SJSA1 (cell line): Measurements from ENCODE around the gene MAGI3. TPM values are rescaled to one million over a fixed set of nuclear protein-coding genes. Genes with fewer than 3 reads are reported as not detected.
"Not testable (repeated sequence)": the region's sequence is repeated elsewhere in the genome, so short reads cannot be mapped to it uniquely, and the experiment has no call there.

ENCODE experiments used
- DNase-seq, 2 experiments: peaks; one replicate each; pipeline ENCODE4 v3.0.0-alpha.2; 2015 to 2020; ENCODE audit warnings: low spot score in 2 of 2, low read depth in 1 of 2
- H3K27ac ChIP-seq: fragments of 250-450 bp; sonication (Bioruptor Pico); 2 replicates; pipeline ENCODE4 v1.5.1; 2020; ENCODE audit warnings: mild to moderate bottlenecking, moderate library complexity
- H3K27me3 ChIP-seq: fragments of 250-450 bp; sonication (Bioruptor Pico); replicated peaks from 2 replicates; pipeline ENCODE4 v1.5.1; 2020; ENCODE audit warnings: mild to moderate bottlenecking, moderate library complexity
- H3K36me3 ChIP-seq: fragments of 250-450 bp; sonication (Bioruptor Pico); 2 replicates; pipeline ENCODE4 v1.5.1; 2020; ENCODE audit warnings: mild to moderate bottlenecking
- H3K4me1 ChIP-seq: fragments of 250-450 bp; sonication (Bioruptor Pico); replicated peaks from 2 replicates; pipeline ENCODE4 v1.6.1; 2021; ENCODE audit warnings: mild to moderate bottlenecking
- H3K4me3 ChIP-seq: fragments of 250-450 bp; sonication (Bioruptor Pico); 2 replicates; pipeline ENCODE4 v1.5.1; 2020; ENCODE audit warnings: mild to moderate bottlenecking
- H3K9me3 ChIP-seq: fragments of 250-450 bp; sonication (Bioruptor Pico); replicated peaks from 2 replicates; pipeline ENCODE4 v1.5.1; 2020; ENCODE audit warnings: mild to moderate bottlenecking
- total RNA-seq: library from RNA; depleted of rRNA; stranded (reverse); fragments of >200 nt; shearing (Covaris generic); gene quantifications from 2 replicates; pipeline ENCODE4 v1.2.3, GENCODE V29; 2014

MAGI3 gene
- total RNA-seq, 1 experiment from 2014 or later = 25.4 TPM

DNA sequence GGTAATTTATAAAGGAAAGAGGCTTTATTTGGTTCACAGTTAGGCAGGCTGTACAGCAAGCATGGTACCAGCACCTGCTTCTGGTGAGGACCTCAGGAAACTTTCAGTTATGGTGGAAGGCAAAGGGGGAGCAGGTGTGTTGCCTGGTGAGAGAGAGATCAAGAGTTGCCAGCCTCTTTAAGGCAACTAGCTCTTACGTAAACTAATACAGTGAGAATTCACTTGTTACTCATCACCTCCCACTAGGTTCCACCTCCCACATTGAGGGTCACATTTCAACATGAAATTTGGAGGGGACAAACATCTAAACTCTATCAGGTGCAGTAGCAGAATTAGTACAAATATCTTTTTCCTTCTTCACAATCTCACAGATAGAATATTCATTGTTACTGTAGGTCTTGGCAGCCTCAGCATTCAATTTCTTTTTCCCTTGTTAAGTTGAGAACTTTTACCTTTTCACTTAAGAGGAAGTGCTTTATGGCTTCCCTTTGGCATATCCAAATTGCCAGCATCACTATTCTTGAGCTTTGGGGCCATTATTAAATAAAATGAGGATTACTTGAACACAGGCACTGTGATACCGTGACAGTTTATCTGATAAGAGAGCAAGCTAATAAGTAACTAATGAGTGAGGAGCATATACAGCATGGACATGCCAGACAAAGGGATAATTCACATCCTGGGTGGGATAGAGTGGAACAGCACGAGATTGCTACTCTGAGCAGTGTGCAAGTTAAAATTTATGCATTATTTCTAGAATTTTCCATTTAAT is 48.4 kb downstream of the MAGI3 start:
- Histone ChIP-seq H3K36me3 (no peaks in the 10 kb centered on the region), H3K4me3 (no peak overlapping the region), H3K4me1 (no peaks in the 10 kb centered on the region), H3K9me3 (no peaks in the 10 kb centered on the region), H3K27ac (no peak overlapping the region), H3K27me3 (no peaks in the 10 kb centered on the region)
- no peak for DNase-seq

DNA sequence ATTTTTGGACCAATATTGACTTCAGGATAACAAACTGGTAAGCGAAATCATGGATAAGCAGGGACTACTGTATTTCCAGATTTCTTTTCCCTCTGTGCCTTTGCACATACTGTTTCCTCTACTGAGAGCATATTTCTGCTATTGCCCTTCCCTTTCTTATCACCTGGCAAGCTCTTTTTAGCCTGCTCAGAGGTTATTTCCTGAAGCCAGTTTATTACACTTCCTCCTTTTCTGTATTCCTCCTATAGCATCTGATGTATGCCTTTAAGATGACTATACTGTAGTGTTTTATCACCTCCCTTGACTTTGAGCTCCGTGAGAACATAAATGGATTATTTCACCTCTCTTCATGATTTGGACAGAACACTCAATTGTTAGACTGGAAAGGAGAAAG is 49.0 kb downstream of the MAGI3 start:
- Histone ChIP-seq H3K36me3 (no peaks in the 10 kb centered on the region; the same call in 1 of the 2 replicates), H3K4me1 (no peaks in the 10 kb centered on the region), H3K27me3 (no peaks in the 10 kb centered on the region), H3K4me3 (no peak overlapping the region), H3K27ac (no peak overlapping the region), H3K9me3 (no peaks in the 10 kb centered on the region)
- no peak for DNase-seq

DNA sequence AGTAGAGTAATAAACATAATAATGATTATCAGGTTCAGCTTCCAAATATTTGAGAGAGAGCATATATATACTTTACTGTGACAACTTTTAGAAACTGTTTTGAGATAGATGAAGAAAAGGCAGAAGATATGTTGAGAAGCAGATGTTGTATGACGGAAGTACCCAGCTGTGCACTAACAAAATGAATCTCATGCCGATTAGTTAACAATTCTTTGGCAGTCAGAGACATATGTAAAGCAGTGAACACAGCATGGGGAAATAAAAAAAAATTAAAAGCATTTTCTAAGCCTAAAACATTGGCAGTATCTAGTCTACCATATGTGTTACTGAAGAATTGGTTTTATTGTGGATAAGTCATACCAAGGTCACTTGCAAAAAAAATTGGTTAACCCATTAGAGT is 51.8 kb downstream of the MAGI3 start:
- peaks cover 3% of the 10 kb centered on the region for H3K9me3 ChIP-seq
- no peak overlapping the region for H3K4me3 ChIP-seq
- no peaks in the 10 kb centered on the region for H3K27me3 ChIP-seq
- H3K36me3 ChIP-seq = no peaks in the 10 kb centered on the region; the same call in none of the 2 replicates
- H3K4me1 ChIP-seq = no peaks in the 10 kb centered on the region
- no peak for DNase-seq
- H3K27ac ChIP-seq = no peak overlapping the region

DNA sequence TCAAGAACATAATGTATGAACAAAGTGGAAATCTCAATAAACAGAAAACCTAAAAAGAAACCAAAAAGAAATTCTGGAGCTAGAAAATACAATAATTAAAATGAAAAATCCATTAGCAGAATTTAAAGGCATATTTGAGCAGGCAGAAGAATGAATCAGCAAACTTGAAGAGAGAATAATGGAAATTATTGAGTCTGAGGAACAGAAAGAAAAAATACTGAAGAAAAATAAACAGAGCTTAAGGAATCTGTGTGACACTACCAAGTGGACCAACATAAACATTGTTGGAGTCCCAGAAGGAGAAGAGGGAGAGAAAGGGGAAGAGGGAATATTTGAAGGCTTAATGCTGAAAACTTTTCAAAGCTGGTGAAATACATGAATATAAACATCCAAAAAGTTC is 54.5 kb downstream of the MAGI3 start:
- Histone ChIP-seq H3K36me3 (no peaks in the 10 kb centered on the region; the same call in none of the 2 replicates), H3K27ac (no peak overlapping the region), H3K4me3 (no peak overlapping the region), H3K4me1 (no peaks in the 10 kb centered on the region), H3K9me3 (peaks cover 3% of the 10 kb centered on the region), H3K27me3 (no peaks in the 10 kb centered on the region)
- no peak for DNase-seq

DNA sequence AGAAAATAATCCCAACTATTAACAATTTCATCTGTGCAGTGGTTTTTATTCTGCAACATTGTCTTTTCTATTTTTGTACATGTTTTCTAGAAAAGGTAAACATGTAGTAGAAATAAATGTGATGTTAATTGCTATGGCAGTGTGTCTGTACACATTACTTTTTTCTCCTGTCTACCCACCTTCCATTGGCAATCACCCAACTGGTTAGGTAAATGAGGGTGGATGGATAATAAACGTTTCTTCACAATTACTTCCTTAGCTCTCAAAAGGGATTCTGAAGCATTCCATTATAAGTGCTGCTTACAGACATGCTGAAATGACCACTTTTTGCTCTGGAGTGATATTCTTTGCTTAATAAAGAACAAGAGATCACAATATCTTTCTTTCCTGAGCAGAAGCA is 61.4 kb downstream of the MAGI3 start:
- Histone ChIP-seq H3K4me1 (peaks cover 26% of the 10 kb centered on the region), H3K4me3 (no peak overlapping the region), H3K36me3 (no peaks in the 10 kb centered on the region), H3K27me3 (no peaks in the 10 kb centered on the region), H3K27ac (no peak overlapping the region), H3K9me3 (peaks cover 4% of the 10 kb centered on the region; the same call in 1 of the 2 replicates)
- DNase-seq = no peak

DNA sequence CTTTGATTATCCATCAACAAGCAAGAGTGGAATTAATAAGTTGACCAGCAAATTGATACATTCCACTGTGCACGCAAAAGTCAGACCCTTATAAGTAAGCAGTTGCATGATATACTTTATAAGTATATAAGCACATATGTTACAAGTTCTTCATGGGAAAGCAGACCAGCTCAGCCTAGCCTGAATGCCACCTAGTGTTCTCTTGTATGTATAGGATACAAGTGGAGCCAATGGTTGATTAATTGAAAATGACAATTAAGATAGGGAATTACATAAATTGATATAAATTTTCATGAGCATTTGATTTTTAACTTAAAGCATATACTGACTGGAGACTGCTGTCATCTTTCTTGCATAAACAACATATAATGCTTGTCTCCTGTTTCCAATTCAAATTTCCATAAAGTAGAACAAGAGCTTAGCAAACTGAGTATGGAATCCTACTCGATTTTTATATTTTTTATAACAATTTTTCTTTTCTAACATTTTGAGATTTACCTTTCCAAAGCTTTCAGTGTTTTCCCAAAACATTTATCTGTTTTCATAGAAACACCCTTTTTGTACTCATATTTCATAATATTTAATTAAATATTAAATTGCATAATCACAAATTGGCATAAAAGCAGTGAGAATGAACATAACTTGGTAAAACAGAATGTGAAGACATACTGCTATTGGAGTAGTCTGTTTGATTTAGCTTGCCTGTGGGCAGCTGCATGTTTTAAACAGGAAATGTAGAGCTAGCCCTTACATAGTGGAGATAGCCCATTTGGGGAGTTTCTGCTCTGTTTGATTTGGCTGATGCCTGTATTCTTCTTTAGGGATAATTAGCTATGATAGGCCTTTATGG is 62.8 kb downstream of the MAGI3 start:
- Histone ChIP-seq H3K27me3 (no peaks in the 10 kb centered on the region), H3K36me3 (no peaks in the 10 kb centered on the region), H3K4me1 (peaks cover 37% of the 10 kb centered on the region), H3K4me3 (no peak overlapping the region), H3K9me3 (peaks cover 4% of the 10 kb centered on the region; the same call in 1 of the 2 replicates), H3K27ac (no peak overlapping the region)
- peak in 1 of 2 experiments; percentile 17 for DNase-seq

DNA sequence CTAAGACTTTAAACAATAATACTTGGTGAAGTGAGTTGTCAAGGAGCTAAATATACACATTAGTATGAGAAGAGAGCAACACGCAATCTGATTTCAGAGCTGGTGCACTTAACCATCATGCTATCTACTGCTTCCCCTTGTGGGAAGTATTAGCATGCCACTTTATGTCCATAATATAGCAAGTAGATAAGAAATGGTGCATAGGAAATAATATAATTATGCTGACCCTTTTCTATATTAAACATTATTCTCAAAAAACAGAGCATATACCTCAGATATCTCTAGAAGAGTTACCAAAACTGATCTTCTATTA is 63.4 kb downstream of the MAGI3 start:
- peak in 1 of 2 experiments; percentile 8 for DNase-seq
- Histone ChIP-seq H3K27ac (no peak overlapping the region), H3K27me3 (no peaks in the 10 kb centered on the region), H3K9me3 (peaks cover 4% of the 10 kb centered on the region; the same call in 1 of the 2 replicates), H3K4me3 (no peak overlapping the region), H3K4me1 (peaks cover 41% of the 10 kb centered on the region), H3K36me3 (no peaks in the 10 kb centered on the region)

DNA sequence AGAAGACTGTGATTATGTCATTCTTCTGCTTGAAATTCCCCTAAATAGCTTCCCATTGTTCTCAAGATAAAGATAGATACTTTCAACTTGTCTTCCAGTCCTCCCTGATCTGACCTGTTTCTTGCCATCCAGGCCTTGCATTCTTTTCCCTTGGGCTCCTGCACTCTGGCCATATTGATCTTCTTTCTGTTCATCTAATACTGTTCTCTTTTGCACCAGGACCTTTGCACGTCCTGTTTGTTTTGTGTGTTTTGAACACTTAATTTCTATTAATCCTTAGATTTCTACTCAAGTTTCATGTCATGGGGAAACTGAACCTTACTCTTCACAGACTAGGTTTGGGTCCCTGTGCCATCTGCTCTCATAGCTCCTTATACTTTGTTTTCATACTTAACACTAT is 65.1 kb downstream of the MAGI3 start:
- no peak for DNase-seq
- H3K36me3 ChIP-seq = peaks cover 9% of the 10 kb centered on the region
- peaks cover 41% of the 10 kb centered on the region for H3K4me1 ChIP-seq
- peak overlapping the region; percentile 86 for H3K27ac ChIP-seq
- peaks cover 4% of the 10 kb centered on the region; the same call in 1 of the 2 replicates for H3K9me3 ChIP-seq
- no peaks in the 10 kb centered on the region for H3K27me3 ChIP-seq
- no peak overlapping the region for H3K4me3 ChIP-seq

DNA sequence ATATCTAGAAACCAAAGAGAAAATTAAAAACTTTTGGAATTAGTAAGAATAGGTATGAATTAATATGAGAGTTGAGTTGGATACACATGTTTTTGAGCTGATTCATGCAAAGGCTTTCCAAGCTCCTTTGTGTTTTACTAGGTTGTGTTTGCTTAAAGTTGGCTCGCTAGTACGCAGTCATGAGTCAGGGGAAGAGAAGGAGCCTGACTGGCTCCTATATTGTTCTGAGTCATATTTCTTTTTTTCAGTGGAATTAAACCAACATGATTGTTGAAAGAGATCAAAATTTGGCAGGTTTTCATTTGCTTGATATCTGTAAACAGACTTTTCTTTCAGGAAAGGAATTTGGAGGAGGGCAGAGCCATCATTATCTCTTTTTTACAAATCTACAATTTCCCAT is 66.7 kb downstream of the MAGI3 start:
- H3K27me3 ChIP-seq = no peaks in the 10 kb centered on the region
- peak overlapping the region; percentile 86 for H3K27ac ChIP-seq
- H3K9me3 ChIP-seq = peaks cover 4% of the 10 kb centered on the region; the same call in 1 of the 2 replicates
- peak; percentile 87 to 94 for DNase-seq
- H3K36me3 ChIP-seq = peaks cover 9% of the 10 kb centered on the region
- no peak overlapping the region for H3K4me3 ChIP-seq
- peaks cover 41% of the 10 kb centered on the region for H3K4me1 ChIP-seq

DNA sequence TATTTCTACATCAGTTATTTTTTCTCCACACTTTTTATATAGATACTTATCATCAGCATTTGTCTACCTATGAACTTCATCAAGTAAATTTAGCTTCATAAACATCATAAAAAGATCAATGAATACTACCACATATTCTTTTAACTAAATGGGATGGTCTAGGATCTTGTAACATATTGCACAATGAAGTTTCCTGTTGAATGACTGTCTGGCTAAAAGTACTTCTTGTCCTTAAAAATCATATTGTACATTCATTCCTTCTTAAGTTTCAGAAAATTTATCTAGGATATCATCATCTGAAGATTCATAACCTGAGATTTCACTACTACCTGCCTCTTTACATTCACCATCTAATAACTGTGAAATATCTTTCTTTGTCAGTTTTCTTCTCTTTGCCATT is 69.0 kb downstream of the MAGI3 start:
- H3K4me1 ChIP-seq = peaks cover 38% of the 10 kb centered on the region
- no peak for DNase-seq
- H3K27ac ChIP-seq = no peak overlapping the region
- peaks cover 4% of the 10 kb centered on the region; the same call in 1 of the 2 replicates for H3K9me3 ChIP-seq
- H3K27me3 ChIP-seq = no peaks in the 10 kb centered on the region
- H3K36me3 ChIP-seq = peaks cover 9% of the 10 kb centered on the region
- no peak overlapping the region for H3K4me3 ChIP-seq

DNA sequence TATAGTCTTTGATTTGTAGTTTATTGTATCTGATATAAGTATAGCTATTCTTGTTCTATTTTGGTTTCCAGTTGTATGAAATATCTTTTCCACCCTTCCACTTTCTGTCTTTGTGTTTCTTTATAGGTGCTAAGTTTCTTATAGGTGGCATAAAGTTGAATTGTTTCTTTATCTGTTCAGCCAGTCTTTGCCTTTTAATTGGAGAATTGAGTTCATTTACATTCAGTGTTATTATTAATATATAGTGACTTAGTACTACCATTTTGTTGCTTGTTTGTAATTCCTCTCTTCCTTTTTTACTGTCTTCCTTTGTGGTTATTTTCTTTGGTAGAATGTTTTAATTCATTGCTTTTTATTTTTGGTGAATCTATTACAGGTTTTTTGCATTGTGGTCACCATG is 77.7 kb downstream of the MAGI3 start:
- Histone ChIP-seq H3K4me1 (0 out of 2 replicates have a peak, but pooled peaks cover 6% of the 10 kb centered on the region), H3K27ac (no peak overlapping the region), H3K4me3 (no peak overlapping the region), H3K9me3 (peaks cover 4% of the 10 kb centered on the region; the same call in 1 of the 2 replicates), H3K36me3 (peaks cover 3% of the 10 kb centered on the region; the same call in 1 of the 2 replicates), H3K27me3 (no peaks in the 10 kb centered on the region)
- no peak for DNase-seq

DNA sequence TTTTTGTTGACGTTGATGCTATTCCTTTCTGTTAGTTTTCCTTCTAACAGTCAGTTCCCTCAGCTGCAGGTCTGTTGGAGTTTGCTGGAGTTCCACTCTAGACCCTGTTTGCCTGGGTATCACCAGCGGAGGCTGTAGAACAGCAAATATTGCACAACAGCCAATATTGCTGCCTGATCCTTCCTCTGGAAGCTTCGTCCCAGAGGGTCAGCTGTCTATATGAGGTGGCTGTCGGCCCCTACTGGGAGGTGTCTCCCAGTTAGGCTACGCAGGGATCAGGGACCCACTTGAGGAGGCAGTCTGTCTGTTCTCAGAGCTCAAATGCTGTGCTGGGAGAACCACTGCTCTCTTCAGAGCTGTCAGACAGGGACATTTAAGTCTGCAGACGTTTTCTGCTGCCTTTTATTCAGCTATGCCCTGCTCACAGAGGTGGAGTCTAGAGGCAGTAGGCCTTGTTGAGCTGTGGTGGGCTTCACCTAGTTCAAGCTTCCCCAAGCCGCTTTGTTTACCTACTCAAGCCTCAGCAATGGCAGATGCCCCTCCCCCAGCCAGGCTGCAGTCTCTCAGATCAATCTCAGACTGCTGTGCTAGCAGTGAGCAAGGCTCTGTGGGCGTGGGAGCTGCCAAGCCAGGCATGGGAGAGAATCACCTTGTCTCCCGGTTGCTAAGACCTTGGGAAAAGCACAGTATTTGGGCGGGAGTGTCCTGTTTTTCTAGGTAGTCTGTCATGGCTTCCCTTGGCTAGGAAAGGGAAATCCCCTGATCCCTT is 88.3 kb downstream of the MAGI3 start:
- H3K27me3 ChIP-seq, H3K4me1 ChIP-seq, DNase-seq, H3K27ac ChIP-seq, H3K4me3 ChIP-seq, H3K36me3 ChIP-seq: not testable (repeated sequence)
- peaks cover 12% of the 10 kb centered on the region; the same call in 1 of the 2 replicates for H3K9me3 ChIP-seq
